Measurements from ENCODE around the gene AKAP6.

DNA sequence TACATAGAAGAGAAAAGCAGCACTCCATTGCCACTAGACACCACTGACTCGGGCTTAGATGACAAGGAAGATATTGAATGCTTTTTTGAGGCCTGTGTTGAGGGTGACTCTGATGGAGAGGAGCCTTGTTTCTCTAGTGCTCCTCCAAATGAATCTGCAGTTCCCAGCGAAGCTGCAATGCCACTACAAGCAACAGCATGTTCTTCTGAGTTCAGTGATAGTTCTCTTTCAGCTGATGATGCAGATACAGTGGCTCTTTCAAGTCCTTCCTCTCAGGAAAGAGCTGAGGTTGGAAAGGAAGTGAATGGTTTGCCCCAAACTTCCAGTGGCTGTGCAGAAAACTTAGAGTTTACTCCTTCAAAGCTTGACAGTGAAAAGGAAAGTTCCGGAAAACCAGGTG, 495.1 kb downstream of the AKAP6 start:
- no peak for TF ChIP-seq POLR2AphosphoS5 (IDR thresholded peaks at IDR 0.05; ENCODE audit: low read depth, low read length)
- TF ChIP-seq POLR2A (IDR thresholded peaks at IDR 0.05; ENCODE audit: low read depth, low read length), result no peak
